H1 (cell line): ENCODE measurements around the gene ADD3.

Experiments
- ASH2L ChIP-seq: fragments of 200-600, 300-600 bp; sonication (generic); IDR thresholded peaks from one replicate; pipeline ENCODE4 v1.7.1; 2017; ENCODE audit warnings: low read length
- CTCF ChIP-seq, 3 experiments: IDR thresholded peaks; 1 replicate in 2 of 3; 2 replicates in 1 of 3; pipeline versions ENCODE4 v1.5.1 to v1.6.1; 2011; ENCODE audit warnings: low read length in 3 of 3, mild to moderate bottlenecking in 3 of 3, inconsistent platforms in 2 of 3, low read depth in 1 of 3, moderate library complexity in 1 of 3; ENCODE audit not compliant: insufficient read depth in 1 of 3; ENCODE audit errors: control extremely low read depth in 1 of 3
- E2F6 ChIP-seq: IDR thresholded peaks from 2 replicates; pipeline ENCODE4 v1.6.1; 2012; ENCODE audit warnings: inconsistent platforms
- GABPA ChIP-seq: IDR thresholded peaks from 2 replicates; pipeline ENCODE4 v1.6.1; 2011; ENCODE audit warnings: mild to moderate bottlenecking, low read length, moderate library complexity, borderline replicate concordance; ENCODE audit not compliant: insufficient read depth
- PHF8 ChIP-seq: fragments of 200-600 bp; sonication (generic); conservative IDR thresholded peaks from 2 replicates; pipeline ENCODE4 v1.7.1; 2012; ENCODE audit warnings: low read depth, mild to moderate bottlenecking, inconsistent platforms, low read length, moderate library complexity
- POLR2A ChIP-seq, 2 experiments: IDR thresholded peaks; 1 replicate in 1 of 2; 2 replicates in 1 of 2; pipeline ENCODE4 v1.6.1; 2011; ENCODE audit warnings: low read depth in 2 of 2, low read length in 2 of 2, mild to moderate bottlenecking in 2 of 2; ENCODE audit errors: control extremely low read depth in 1 of 2
- RXRA ChIP-seq: IDR thresholded peaks from 2 replicates; pipeline ENCODE4 v1.6.1; 2011; ENCODE audit warnings: low read depth, mild to moderate bottlenecking, low read length, moderate library complexity; ENCODE audit not compliant: insufficient read depth
- TAF7 ChIP-seq: optimal IDR thresholded peaks from 2 replicates; pipeline ENCODE3; 2011; ENCODE audit warnings: low read depth, mild to moderate bottlenecking, inconsistent platforms, low read length, moderate library complexity, borderline replicate concordance
- TF ChIP-seq, protein P1 (sequence below): IDR thresholded peaks from 2 replicates; pipeline ENCODE4 v1.6.1; 2012; ENCODE audit warnings: inconsistent platforms

- TF ChIP-seq POLR2A (IDR thresholded peaks at IDR 0.05; ENCODE audit: control extremely low read depth in 1 of 2, low read depth in 2 of 2, low read length in 2 of 2) (no peak), CTCF (IDR thresholded peaks at IDR 0.05; ENCODE audit: control extremely low read depth in 1 of 3, insufficient read depth in 1 of 3, low read depth in 1 of 3, low read length in 3 of 3) (no peak), GABPA (no peak), E2F6 (no peak), PHF8 (no peak), RXRA (no peak), TAF7 (no peak), ASH2L (no peak)
- TF ChIP-seq, protein P1, sequence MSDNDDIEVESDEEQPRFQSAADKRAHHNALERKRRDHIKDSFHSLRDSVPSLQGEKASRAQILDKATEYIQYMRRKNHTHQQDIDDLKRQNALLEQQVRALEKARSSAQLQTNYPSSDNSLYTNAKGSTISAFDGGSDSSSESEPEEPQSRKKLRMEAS, result no peak
Observed at GRCh38 chr10:109997233-109997632, 10.6 kb upstream of the ADD3 start.
